Measurements from ENCODE around the gene ALG12.

- TF ChIP-seq CTCF (IDR thresholded peaks at IDR 0.05) (no peak), EZH2 (IDR thresholded peaks at IDR 0.05; ENCODE audit: borderline replicate concordance, insufficient read depth, low read depth, low read length, poor library complexity, severe bottlenecking) (no peak)
Observed at GRCh38 chr22:49906799-49907290, 11.4 kb downstream of the ALG12 start.

Measured in B cell (primary cell).